Measurements from ENCODE around the gene RELN. TPM values are rescaled to one million over a fixed set of nuclear protein-coding genes. Genes with fewer than 3 reads are reported as not detected.

Gene RELN
- total RNA-seq, 1 experiment from 2014 or later = 0.20 TPM

GRCh38 chr7:103856929-103857328 lies 132.5 kb downstream of the RELN start:
- H3K27me3 ChIP-seq (ENCODE audit: insufficient read depth, low read length) = peaks cover 4% of the 10 kb centered on the region
- no peaks in the 10 kb centered on the region for H3K36me3 ChIP-seq (ENCODE audit: control insufficient read depth in 1 of 2, insufficient read depth in 2 of 2, low read length in 2 of 2)
- no peaks in the 10 kb centered on the region for H3K79me2 ChIP-seq (ENCODE audit: insufficient read depth, low read length)
- ATAC-seq = no peak
- no peak overlapping the region for H3K9ac ChIP-seq (ENCODE audit: low read length)
- BruUV-seq (replicated peaks) = no TSS peak
- no peak for DNase-seq (ENCODE audit: low read depth, low spot score)
- intact Hi-C loops (cut with micrococcal nuclease) = no loop called here
- no peaks in the 10 kb centered on the region for H3K9me2 ChIP-seq (ENCODE audit: insufficient read depth)
- H2AFZ ChIP-seq (ENCODE audit: low read depth, low read length, poor library complexity, severe bottlenecking) = no peak overlapping the region
- H3K4me3 ChIP-seq (replicated peaks in 1 of 2; ENCODE audit: low read depth in 1 of 2, low read length in 2 of 2) = no peak overlapping the region
- no peak overlapping the region for H3K4me2 ChIP-seq (ENCODE audit: low read length)
- ChIA-PET RAD21 (ENCODE audit: low non-redundant PET in 1 of 2, low total read pairs in 2 of 2, uncharacterized antibody in 2 of 2, unreplicated experiment in 2 of 2) (no interaction called here), POLR2A (no interaction called here), CTCF (no interaction called here)
- no peak overlapping the region for H3K27ac ChIP-seq (ENCODE audit: low read depth, low read length)
- TF ChIP-seq JUND (IDR thresholded peaks at IDR 0.05) (no peak), ZFX (IDR thresholded peaks at IDR 0.05) (no peak), TCF7L2 (IDR thresholded peaks at IDR 0.05; ENCODE audit: borderline replicate concordance, extremely low read depth, insufficient read depth, insufficient read length) (no peak), SRF (IDR thresholded peaks at IDR 0.05; ENCODE audit: low read depth) (no peak), SP1 (IDR thresholded peaks at IDR 0.05; ENCODE audit: low read depth) (no peak), CBX3 (IDR thresholded peaks at IDR 0.05; ENCODE audit: low read depth) (no peak), EZH2phosphoT487 (IDR thresholded peaks at IDR 0.05; ENCODE audit: borderline replicate concordance) (no peak), POLR2A (IDR thresholded peaks at IDR 0.05; ENCODE audit: borderline replicate concordance, extremely low read depth, insufficient read depth, insufficient read length) (no peak), CEBPB (IDR thresholded peaks at IDR 0.05; ENCODE audit: low read depth) (no peak), EZH2 (IDR thresholded peaks at IDR 0.05) (no peak), FOSL1 (IDR thresholded peaks at IDR 0.05; ENCODE audit: low read depth) (no peak), RAD21 (IDR thresholded peaks at IDR 0.05; ENCODE audit: low read depth) (no peak), ELF1 (IDR thresholded peaks at IDR 0.05; ENCODE audit: borderline replicate concordance, low read depth) (no peak), EGR1 (IDR thresholded peaks at IDR 0.05; ENCODE audit: low read depth) (no peak), SIN3A (IDR thresholded peaks at IDR 0.05; ENCODE audit: low read depth) (no peak)
- TF ChIP-seq, protein P1, sequence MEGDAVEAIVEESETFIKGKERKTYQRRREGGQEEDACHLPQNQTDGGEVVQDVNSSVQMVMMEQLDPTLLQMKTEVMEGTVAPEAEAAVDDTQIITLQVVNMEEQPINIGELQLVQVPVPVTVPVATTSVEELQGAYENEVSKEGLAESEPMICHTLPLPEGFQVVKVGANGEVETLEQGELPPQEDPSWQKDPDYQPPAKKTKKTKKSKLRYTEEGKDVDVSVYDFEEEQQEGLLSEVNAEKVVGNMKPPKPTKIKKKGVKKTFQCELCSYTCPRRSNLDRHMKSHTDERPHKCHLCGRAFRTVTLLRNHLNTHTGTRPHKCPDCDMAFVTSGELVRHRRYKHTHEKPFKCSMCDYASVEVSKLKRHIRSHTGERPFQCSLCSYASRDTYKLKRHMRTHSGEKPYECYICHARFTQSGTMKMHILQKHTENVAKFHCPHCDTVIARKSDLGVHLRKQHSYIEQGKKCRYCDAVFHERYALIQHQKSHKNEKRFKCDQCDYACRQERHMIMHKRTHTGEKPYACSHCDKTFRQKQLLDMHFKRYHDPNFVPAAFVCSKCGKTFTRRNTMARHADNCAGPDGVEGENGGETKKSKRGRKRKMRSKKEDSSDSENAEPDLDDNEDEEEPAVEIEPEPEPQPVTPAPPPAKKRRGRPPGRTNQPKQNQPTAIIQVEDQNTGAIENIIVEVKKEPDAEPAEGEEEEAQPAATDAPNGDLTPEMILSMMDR (IDR thresholded peaks at IDR 0.05 in 2 of 3, conservative IDR thresholded peaks at IDR 0.05 in 1 of 3; ENCODE audit: borderline replicate concordance in 1 of 3, insufficient read depth in 1 of 3, low read depth in 2 of 3, low read length in 2 of 3) = no peak
- TF ChIP-seq, protein P2, sequence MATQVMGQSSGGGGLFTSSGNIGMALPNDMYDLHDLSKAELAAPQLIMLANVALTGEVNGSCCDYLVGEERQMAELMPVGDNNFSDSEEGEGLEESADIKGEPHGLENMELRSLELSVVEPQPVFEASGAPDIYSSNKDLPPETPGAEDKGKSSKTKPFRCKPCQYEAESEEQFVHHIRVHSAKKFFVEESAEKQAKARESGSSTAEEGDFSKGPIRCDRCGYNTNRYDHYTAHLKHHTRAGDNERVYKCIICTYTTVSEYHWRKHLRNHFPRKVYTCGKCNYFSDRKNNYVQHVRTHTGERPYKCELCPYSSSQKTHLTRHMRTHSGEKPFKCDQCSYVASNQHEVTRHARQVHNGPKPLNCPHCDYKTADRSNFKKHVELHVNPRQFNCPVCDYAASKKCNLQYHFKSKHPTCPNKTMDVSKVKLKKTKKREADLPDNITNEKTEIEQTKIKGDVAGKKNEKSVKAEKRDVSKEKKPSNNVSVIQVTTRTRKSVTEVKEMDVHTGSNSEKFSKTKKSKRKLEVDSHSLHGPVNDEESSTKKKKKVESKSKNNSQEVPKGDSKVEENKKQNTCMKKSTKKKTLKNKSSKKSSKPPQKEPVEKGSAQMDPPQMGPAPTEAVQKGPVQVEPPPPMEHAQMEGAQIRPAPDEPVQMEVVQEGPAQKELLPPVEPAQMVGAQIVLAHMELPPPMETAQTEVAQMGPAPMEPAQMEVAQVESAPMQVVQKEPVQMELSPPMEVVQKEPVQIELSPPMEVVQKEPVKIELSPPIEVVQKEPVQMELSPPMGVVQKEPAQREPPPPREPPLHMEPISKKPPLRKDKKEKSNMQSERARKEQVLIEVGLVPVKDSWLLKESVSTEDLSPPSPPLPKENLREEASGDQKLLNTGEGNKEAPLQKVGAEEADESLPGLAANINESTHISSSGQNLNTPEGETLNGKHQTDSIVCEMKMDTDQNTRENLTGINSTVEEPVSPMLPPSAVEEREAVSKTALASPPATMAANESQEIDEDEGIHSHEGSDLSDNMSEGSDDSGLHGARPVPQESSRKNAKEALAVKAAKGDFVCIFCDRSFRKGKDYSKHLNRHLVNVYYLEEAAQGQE (IDR thresholded peaks at IDR 0.05; ENCODE audit: low read depth) = no peak
- TF ChIP-seq, protein P3, sequence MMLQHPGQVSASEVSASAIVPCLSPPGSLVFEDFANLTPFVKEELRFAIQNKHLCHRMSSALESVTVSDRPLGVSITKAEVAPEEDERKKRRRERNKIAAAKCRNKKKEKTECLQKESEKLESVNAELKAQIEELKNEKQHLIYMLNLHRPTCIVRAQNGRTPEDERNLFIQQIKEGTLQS (IDR thresholded peaks at IDR 0.05) = no peak
- H4K20me1 ChIP-seq (ENCODE audit: insufficient read depth) = no peaks in the 10 kb centered on the region
- H3K9me3 ChIP-seq (ENCODE audit: control insufficient read depth in 1 of 2, insufficient read depth in 1 of 2, low read depth in 1 of 2, low read length in 2 of 2) = no peaks in the 10 kb centered on the region
- no peaks in the 10 kb centered on the region for H3K4me1 ChIP-seq (ENCODE audit: control insufficient read depth in 1 of 2, insufficient read depth in 2 of 2, low read length in 2 of 2)

Measured in HCT116 (cell line).